ENCODE data around the gene STPG4.

Gene STPG4

GRCh38 chr2:47076126-47076506, 79.0 kb downstream of the STPG4 start:
- no peak for TF ChIP-seq OSR1 (CRISPR knock-in tag; IDR thresholded peaks at IDR 0.05)
- no peak for TF ChIP-seq POU6F1 (CRISPR knock-in tag; IDR thresholded peaks at IDR 0.05; ENCODE audit: borderline replicate concordance, low read depth)
- no peak for TF ChIP-seq ISL1 (CRISPR knock-in tag; IDR thresholded peaks at IDR 0.05)
- TF ChIP-seq GLIS3 (CRISPR knock-in tag; IDR thresholded peaks at IDR 0.05), result no peak
- no peak for TF ChIP-seq TSHZ2 (CRISPR knock-in tag; IDR thresholded peaks at IDR 0.05)
- TF ChIP-seq PPARA (CRISPR knock-in tag; IDR thresholded peaks at IDR 0.05; ENCODE audit: borderline replicate concordance), result no peak
- TF ChIP-seq ZFP30 (CRISPR knock-in tag; IDR thresholded peaks at IDR 0.05), result no peak
- TF ChIP-seq ZC3H10 (CRISPR knock-in tag; IDR thresholded peaks at IDR 0.05), result no peak
- TF ChIP-seq CSDC2 (CRISPR knock-in tag; IDR thresholded peaks at IDR 0.05), result no peak
- no peak for TF ChIP-seq ZNF8 (CRISPR knock-in tag; IDR thresholded peaks at IDR 0.05)
- TF ChIP-seq PATZ1 (CRISPR knock-in tag; IDR thresholded peaks at IDR 0.05; ENCODE audit: borderline replicate concordance), result no peak
- no peak for TF ChIP-seq ARNTL (CRISPR knock-in tag; IDR thresholded peaks at IDR 0.05; ENCODE audit: borderline replicate concordance, low read depth)
- TF ChIP-seq RARB (CRISPR knock-in tag; IDR thresholded peaks at IDR 0.05), result no peak
- no peak for TF ChIP-seq TOX (CRISPR knock-in tag; IDR thresholded peaks at IDR 0.05; ENCODE audit: borderline replicate concordance)
- TF ChIP-seq ESRRG (CRISPR knock-in tag; IDR thresholded peaks at IDR 0.05), result no peak
- TF ChIP-seq CSRNP3 (CRISPR knock-in tag; IDR thresholded peaks at IDR 0.05), result no peak
- no peak for TF ChIP-seq ZNF565 (CRISPR knock-in tag; conservative IDR thresholded peaks at IDR 0.05; ENCODE audit: low read depth)
- no peak for TF ChIP-seq TCF4 (CRISPR knock-in tag; IDR thresholded peaks at IDR 0.05; ENCODE audit: borderline replicate concordance)
- no peak for ATAC-seq

- ATAC-seq, result 0 out of 3 replicates have a peak, but pooled peaks have one; percentile 1
Observed at GRCh38 chr2:47075361-47076125, 79.6 kb downstream of the STPG4 start.

GRCh38 chr2:47074691-47075090, 80.4 kb downstream of the STPG4 start:
- TF ChIP-seq ESRRG (CRISPR knock-in tag; IDR thresholded peaks at IDR 0.05) (no peak), TCF4 (CRISPR knock-in tag; IDR thresholded peaks at IDR 0.05; ENCODE audit: borderline replicate concordance) (no peak), CSDC2 (CRISPR knock-in tag; IDR thresholded peaks at IDR 0.05) (no peak), PPARA (CRISPR knock-in tag; IDR thresholded peaks at IDR 0.05; ENCODE audit: borderline replicate concordance) (no peak), PATZ1 (CRISPR knock-in tag; IDR thresholded peaks at IDR 0.05; ENCODE audit: borderline replicate concordance) (no peak), BACH2 (CRISPR knock-in tag; IDR thresholded peaks at IDR 0.05; ENCODE audit: borderline replicate concordance) (no peak), GLIS3 (CRISPR knock-in tag; IDR thresholded peaks at IDR 0.05) (no peak), ISL1 (CRISPR knock-in tag; IDR thresholded peaks at IDR 0.05) (no peak), SNAI2 (CRISPR knock-in tag; IDR thresholded peaks at IDR 0.05) (no peak), CREB5 (CRISPR knock-in tag; IDR thresholded peaks at IDR 0.05; ENCODE audit: low read depth) (no peak), TSHZ2 (CRISPR knock-in tag; IDR thresholded peaks at IDR 0.05) (no peak), ZNF565 (CRISPR knock-in tag; conservative IDR thresholded peaks at IDR 0.05; ENCODE audit: low read depth) (no peak)
- no peak for ATAC-seq

More at GRCh38 chr2:47075361-47076125, 79.6 kb downstream of the STPG4 start:
- no peak for TF ChIP-seq SNAI2 (CRISPR knock-in tag; IDR thresholded peaks at IDR 0.05)
